K562 (cell line): ENCODE measurements around the gene DDX54. TPM values are rescaled to one million over a fixed set of nuclear protein-coding genes. Genes with fewer than 3 reads are reported as not detected.

Experiments used
- BDP1 ChIP-seq: IDR thresholded peaks from 3 replicates; pipeline ENCODE4 v1.6.1; 2011; ENCODE audit not compliant: insufficient read length, insufficient read depth
- BRCA1 ChIP-seq, 2 experiments: fragments of 450-650 bp in 1 of 2; sonication (generic) in 1 of 2; formaldehyde crosslinking in 1 of 2; IDR thresholded peaks; 2 replicates each; pipeline versions ENCODE4 v1.5.0 to v1.6.1; 2017 to 2020; ENCODE audit warnings: mild to moderate bottlenecking in 1 of 2, missing genetic modification reagents in 1 of 2
- CREB3L1 ChIP-seq: fragments of 450-650 bp; IDR thresholded peaks from 2 replicates; pipeline ENCODE4 v1.6.1; 2014; ENCODE audit warnings: low read depth, mild to moderate bottlenecking, moderate library complexity, borderline replicate concordance
- DDX20 ChIP-seq: fragments of 450-650 bp; IDR thresholded peaks from 2 replicates; pipeline ENCODE4 v1.6.1; 2016; ENCODE audit warnings: missing genetic modification characterization, low read depth, mild to moderate bottlenecking, missing compliant biosample characterization, moderate library complexity
- HOXB6 ChIP-seq: fragments of 250-450 bp; sonication (Bioruptor Pico); IDR thresholded peaks from 2 replicates; pipeline ENCODE4 v1.5.1; 2022; ENCODE audit warnings: mild to moderate bottlenecking, borderline replicate concordance
- KDM2B ChIP-seq: fragments of 250-450 bp; sonication (Bioruptor Pico); IDR thresholded peaks from 2 replicates; pipeline ENCODE4 v1.8.0; 2021; ENCODE audit warnings: mild to moderate bottlenecking, moderate library complexity
- LCOR ChIP-seq: sonication (generic); formaldehyde crosslinking; IDR thresholded peaks from 2 replicates; pipeline ENCODE4 v1.8.0; 2022; ENCODE audit warnings: mild to moderate bottlenecking, missing genetic modification reagents
- NBN ChIP-seq: fragments of 450-650 bp; IDR thresholded peaks from 2 replicates; pipeline ENCODE4 v1.6.1; 2016; ENCODE audit warnings: low read depth, mild to moderate bottlenecking
- NFATC3 ChIP-seq: fragments of 450-650 bp; IDR thresholded peaks from 2 replicates; pipeline ENCODE4 v1.6.1; 2017; ENCODE audit warnings: mild to moderate bottlenecking
- PHF21A ChIP-seq: fragments of 450-650 bp; IDR thresholded peaks from 2 replicates; pipeline ENCODE4 v1.6.1; 2017; ENCODE audit warnings: low read depth, borderline replicate concordance
- POLR2G ChIP-seq: fragments of 200-400 bp; formaldehyde crosslinking; IDR thresholded peaks from 2 replicates; pipeline ENCODE4 v1.6.1; 2017; ENCODE audit warnings: low read depth, mild to moderate bottlenecking, antibody characterized with exemption, low read length, moderate library complexity
- PPARD ChIP-seq: fragments of 250-450 bp; sonication (Bioruptor Pico); IDR thresholded peaks from 2 replicates; pipeline ENCODE4 v1.8.0; 2022; ENCODE audit warnings: inconsistent platforms, mild to moderate bottlenecking, moderate library complexity
- PRMT5 ChIP-seq: sonication (generic); formaldehyde crosslinking; IDR thresholded peaks from 2 replicates; pipeline ENCODE4 v1.5.0; 2020; ENCODE audit warnings: missing genetic modification reagents
- RBM14 ChIP-seq: fragments of 200-400 bp; formaldehyde crosslinking; IDR thresholded peaks from 2 replicates; pipeline ENCODE4 v1.6.1; 2018; ENCODE audit warnings: low read depth, mild to moderate bottlenecking, low read length, moderate library complexity, borderline replicate concordance; ENCODE audit not compliant: insufficient read depth
- RBM25 ChIP-seq: fragments of 200-400 bp; formaldehyde crosslinking; IDR thresholded peaks from 2 replicates; pipeline ENCODE4 v1.6.1; 2018; ENCODE audit warnings: low read length, low read depth, moderate library complexity; ENCODE audit not compliant: severe bottlenecking
- SMC3 ChIP-seq: conservative IDR thresholded peaks from 2 replicates; pipeline ENCODE4 v1.6.1; 2011; ENCODE audit warnings: low read depth, low read length, improper control_type of control experiment; ENCODE audit not compliant: insufficient read depth
- STAT5B ChIP-seq: fragments of 250-450 bp; sonication (Bioruptor Pico); IDR thresholded peaks from 2 replicates; pipeline ENCODE4 v1.8.0; 2021; ENCODE audit warnings: mild to moderate bottlenecking, inconsistent platforms
- TAF7 ChIP-seq: fragments of 450-650 bp; IDR thresholded peaks from 2 replicates; pipeline ENCODE4 v1.6.1; 2016; ENCODE audit warnings: missing genetic modification characterization, missing compliant biosample characterization
- TRIM28 ChIP-seq: fragments of 450-650 bp; IDR thresholded peaks from 2 replicates; pipeline ENCODE4 v1.6.1; 2017
- ZNF140 ChIP-seq: fragments of 250-450 bp; sonication (Bioruptor Pico); IDR thresholded peaks from 2 replicates; pipeline ENCODE4 v1.8.0; 2021; ENCODE audit warnings: moderate library complexity, mild to moderate bottlenecking, inconsistent platforms
- ZNF280B ChIP-seq: fragments of 250-450 bp; sonication (Bioruptor Pico); IDR thresholded peaks from 2 replicates; pipeline ENCODE4 v1.5.1; 2021; ENCODE audit warnings: mild to moderate bottlenecking
- ZNF316 ChIP-seq: fragments of 450-650 bp; IDR thresholded peaks from 2 replicates; pipeline ENCODE4 v1.6.1; 2016
- ZNF431 ChIP-seq: sonication (generic); formaldehyde crosslinking; IDR thresholded peaks from 2 replicates; pipeline ENCODE4 v1.8.0; 2022; ENCODE audit warnings: mild to moderate bottlenecking, missing genetic modification reagents
- ZNF586 ChIP-seq: fragments of 450-650 bp; formaldehyde crosslinking; conservative IDR thresholded peaks from 2 replicates; pipeline ENCODE4 v1.4.0; 2020; ENCODE audit warnings: mild to moderate bottlenecking, moderate library complexity
- ZNF668 ChIP-seq: fragments of 250-450 bp; sonication (Bioruptor Pico); IDR thresholded peaks from 2 replicates; pipeline ENCODE4 v1.8.0; 2022; ENCODE audit warnings: mild to moderate bottlenecking, inconsistent platforms
- polyA plus RNA-seq, 8 experiments: library from polyadenylated mRNA; depleted of rRNA in 4 of 8; stranded (reverse) in 5 of 8; unstranded in 3 of 8; fragments of >200 nt; fragmentation: Nextera tagmentation in 2 of 8; fragmentation: Illumina TruSeq in 1 of 8; extraction: Ambion mirVana in 2 of 8; extraction: Trizol in 1 of 8; gene quantifications; 2 replicates each; pipeline versions ENCODE4 v1.2.1 to v1.2.3, GENCODE V29; 2011 to 2014; ENCODE audit warnings: inconsistent platforms in 1 of 8, missing spikeins in 1 of 8
- total RNA-seq, 7 experiments: library from RNA; depleted of rRNA in 6 of 7; stranded (reverse); fragments of >200 nt in 6 of 7; fragmentation: Illumina TruSeq in 2 of 7; extraction: Trizol in 2 of 7; gene quantifications; 2 replicates each; pipeline versions ENCODE4 v1.2.1 to v1.2.3, GENCODE V29; 2011 to 2021; ENCODE audit warnings: low replicate concordance in 1 of 7
- TF ChIP-seq, protein P1 (sequence below): fragments of 450-650 bp; conservative IDR thresholded peaks from 2 replicates; pipeline ENCODE4 v1.6.1; 2016; ENCODE audit warnings: missing genetic modification characterization, low read depth, mild to moderate bottlenecking, missing compliant biosample characterization, moderate library complexity

Gene DDX54
- total and polyA plus RNA-seq, 9 of the 15 experiments (the other 6 are each of a cell fraction or from before 2014, with no cell fraction given) = 1.4 to 135 (median 51.4) TPM

DNA sequence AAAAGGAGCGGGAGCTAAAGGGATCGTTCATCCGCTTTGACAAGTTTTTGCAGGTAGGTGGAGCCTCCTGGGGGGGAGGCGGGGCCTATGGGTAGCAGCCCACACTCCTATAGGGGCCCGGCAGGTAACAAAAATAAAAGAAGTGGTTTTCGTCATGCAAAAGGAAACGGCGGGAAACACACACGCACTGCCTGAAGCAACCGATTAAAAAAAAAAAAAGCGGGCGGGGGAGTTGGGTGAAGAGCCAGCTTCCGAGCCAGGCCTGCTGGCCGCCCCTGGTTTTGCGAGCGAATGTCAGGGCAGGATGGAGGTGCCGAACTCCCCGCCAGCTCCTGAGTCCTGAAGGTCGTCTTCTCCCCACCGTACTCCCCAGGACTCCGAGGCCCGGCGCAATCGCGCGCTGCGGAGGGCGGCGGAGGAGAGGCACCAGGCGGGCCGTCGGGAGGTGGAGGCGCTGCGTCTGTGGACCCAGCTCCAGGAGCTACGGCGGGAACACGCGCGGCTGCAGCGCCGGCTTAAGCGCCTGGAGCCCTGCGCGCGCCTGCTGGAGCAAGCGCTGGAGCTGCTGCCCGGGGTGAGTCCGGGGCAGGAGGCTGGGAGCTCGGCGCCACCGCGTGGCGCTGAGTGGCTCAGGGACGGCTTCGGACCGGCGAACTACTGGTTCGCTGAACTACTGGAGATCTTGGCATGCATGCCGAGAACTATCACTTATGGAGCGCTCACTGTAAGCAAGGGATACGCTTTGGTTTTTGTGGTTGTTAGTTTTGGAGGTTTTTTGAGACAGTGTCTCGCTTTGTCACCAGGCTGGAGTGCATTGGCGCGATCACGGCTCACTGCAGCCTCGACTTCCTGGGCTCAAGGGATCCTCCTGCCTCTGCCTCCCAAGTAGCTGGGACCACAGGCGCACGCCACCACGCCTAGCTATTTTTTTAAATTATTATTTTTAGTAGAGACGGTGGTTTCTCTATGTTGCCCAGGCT, 32.2 kb downstream of the DDX54 start (continued):
- no peak for TF ChIP-seq LCOR
- TF ChIP-seq PHF21A = no peak
- no peak for TF ChIP-seq STAT5B (CRISPR knock-in tag)
- peak; percentile 59 for TF ChIP-seq SMC3
- no peak for TF ChIP-seq ZNF280B (CRISPR knock-in tag)
- TF ChIP-seq RBM14 = no peak
- TF ChIP-seq ZNF586 = no peak
- no peak for TF ChIP-seq TAF7 (tag)
- TF ChIP-seq PRMT5 (CRISPR knock-in tag) = no peak
- TF ChIP-seq NBN = no peak
- TF ChIP-seq KDM2B (CRISPR knock-in tag) = no peak
- TF ChIP-seq BDP1 = no peak
- TF ChIP-seq NFATC3 = no peak
- TF ChIP-seq DDX20 = no peak
- TF ChIP-seq ZNF316 = no peak
- TF ChIP-seq ZNF140 (CRISPR knock-in tag) = no peak
- peak; percentile 57; the same call in 1 of the 2 replicates for TF ChIP-seq CREB3L1
- TF ChIP-seq POLR2G = no peak
- TF ChIP-seq RBM25 = no peak
- peak; percentile 91 for TF ChIP-seq ZNF431 (CRISPR knock-in tag)
- no peak for TF ChIP-seq ZNF668 (CRISPR knock-in tag)
- TF ChIP-seq BRCA1 (IDR thresholded peaks at IDR 0.05) = no peak
- no peak for TF ChIP-seq BRCA1 (CRISPR knock-in tag; IDR thresholded peaks at IDR 0.05)
- no peak for TF ChIP-seq HOXB6
- no peak for TF ChIP-seq PPARD
- TF ChIP-seq, protein P1, sequence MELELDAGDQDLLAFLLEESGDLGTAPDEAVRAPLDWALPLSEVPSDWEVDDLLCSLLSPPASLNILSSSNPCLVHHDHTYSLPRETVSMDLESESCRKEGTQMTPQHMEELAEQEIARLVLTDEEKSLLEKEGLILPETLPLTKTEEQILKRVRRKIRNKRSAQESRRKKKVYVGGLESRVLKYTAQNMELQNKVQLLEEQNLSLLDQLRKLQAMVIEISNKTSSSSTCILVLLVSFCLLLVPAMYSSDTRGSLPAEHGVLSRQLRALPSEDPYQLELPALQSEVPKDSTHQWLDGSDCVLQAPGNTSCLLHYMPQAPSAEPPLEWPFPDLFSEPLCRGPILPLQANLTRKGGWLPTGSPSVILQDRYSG (tag) = no peak
- no peak for TF ChIP-seq TRIM28
